Activated CD4-positive, alpha-beta T cell treated with anti-CD3 and anti-CD28 coated beads, Interleukin-2, amount 10 ng/mL, durations not matched to agents 7 days and 5 days (primary cell): ENCODE data around the gene TECPR2. TPM values are rescaled to one million over a fixed set of nuclear protein-coding genes. Genes with fewer than 3 reads are reported as not detected.

Experiments
- CTCF ChIA-PET: fragments of 350-600 bp; sonication (Branson Sonifier 250); formaldehyde crosslinking; loops from one replicate; lab custom pipeline; 2021; ENCODE audit warnings: antibody characterized with exemption; lab: Charles Lee
- POLR2A ChIA-PET: fragments of 350-600 bp; sonication (Branson Sonifier 250); formaldehyde crosslinking; loops from one replicate; lab custom pipeline; 2021; ENCODE audit warnings: antibody characterized with exemption; lab: Charles Lee
- DNase-seq: peaks from one replicate; pipeline ENCODE4 v3.0.0-alpha.2; 2020
- H3K27ac Mint-ChIP-seq: one replicate; pipeline ENCODE4 v1.8.0; 2021; ENCODE audit warnings: mild to moderate bottlenecking, moderate library complexity, mixed read lengths
- H3K27me3 Mint-ChIP-seq: one replicate; pipeline ENCODE4 v1.8.0; 2021; ENCODE audit warnings: mixed read lengths
- H3K36me3 Mint-ChIP-seq: one replicate; pipeline ENCODE4 v1.8.0; 2021; ENCODE audit warnings: low read depth, mixed read lengths
- H3K4me1 Mint-ChIP-seq: one replicate; pipeline ENCODE4 v1.8.0; 2021; ENCODE audit warnings: mixed read lengths
- H3K4me3 Mint-ChIP-seq: one replicate; pipeline ENCODE4 v1.8.0; 2021; ENCODE audit warnings: mild to moderate bottlenecking, moderate library complexity, mixed read lengths
- H3K9me3 Mint-ChIP-seq: one replicate; pipeline ENCODE4 v1.8.0; 2021; ENCODE audit warnings: mixed read lengths
- total RNA-seq, 2 experiments: library from RNA; stranded (reverse); gene quantifications; one replicate each; pipeline ENCODE4 v1.2.3, GENCODE V29; 2021

Gene TECPR2
- total RNA-seq, 2 experiments from 2014 or later, result 8.2 to 10.7 TPM

DNA sequence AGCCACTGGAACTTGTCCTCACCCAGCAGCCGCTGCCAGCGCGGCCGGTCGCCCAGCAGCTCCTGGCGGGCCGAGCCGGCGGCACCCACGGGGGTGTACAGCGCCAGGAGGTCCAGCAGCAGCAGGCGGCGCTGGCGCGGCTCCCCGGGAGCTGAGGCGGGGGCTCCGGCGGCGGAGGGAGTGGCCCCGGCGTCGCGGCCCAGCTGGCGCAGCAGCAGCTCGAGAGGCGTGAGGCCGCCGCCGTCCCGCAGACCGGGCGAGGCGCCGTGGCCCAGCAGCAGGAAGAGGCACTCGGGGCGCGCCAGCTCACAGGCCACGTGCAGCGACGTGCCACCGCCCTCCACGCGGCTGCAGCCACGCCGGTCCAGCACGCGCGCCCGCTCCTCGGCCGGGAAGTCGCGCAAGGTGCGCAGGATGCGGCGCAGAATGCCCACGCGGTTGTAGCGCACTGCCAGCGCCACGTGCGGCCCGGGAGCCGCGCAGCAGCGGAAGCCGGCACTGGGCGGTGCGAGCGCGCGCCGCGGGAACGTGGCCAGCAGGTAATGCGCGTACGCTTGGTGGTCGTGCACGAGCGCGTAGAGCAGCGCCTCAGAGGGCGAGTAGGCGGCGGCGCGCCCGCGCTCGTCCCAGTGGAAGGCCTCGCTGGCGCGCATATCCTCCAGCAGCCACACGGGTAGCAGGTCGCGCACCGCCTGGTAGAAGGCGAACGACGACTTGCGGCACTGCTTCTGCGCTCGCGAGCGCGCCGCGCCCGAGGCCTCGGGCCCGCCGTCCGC lies 144.5 kb downstream of the TECPR2 start:
- Mint-ChIP-seq H3K4me3 (no peak overlapping the region), H3K36me3 (no peaks in the 10 kb centered on the region), H3K4me1 (peaks cover 19% of the 10 kb centered on the region), H3K27ac (no peak overlapping the region), H3K27me3 (peaks cover 2% of the 10 kb centered on the region), H3K9me3 (no peaks in the 10 kb centered on the region)
- ChIA-PET POLR2A (no interaction called here), CTCF (interaction anchor here (1.1 to 1.5 kb wide), 3 partner anchors 17 to 70 kb away, joined by 3 to 6 read pairs (median 4); no protein-coding TSS in a partner anchor)
- peak; percentile 31 for DNase-seq

DNA sequence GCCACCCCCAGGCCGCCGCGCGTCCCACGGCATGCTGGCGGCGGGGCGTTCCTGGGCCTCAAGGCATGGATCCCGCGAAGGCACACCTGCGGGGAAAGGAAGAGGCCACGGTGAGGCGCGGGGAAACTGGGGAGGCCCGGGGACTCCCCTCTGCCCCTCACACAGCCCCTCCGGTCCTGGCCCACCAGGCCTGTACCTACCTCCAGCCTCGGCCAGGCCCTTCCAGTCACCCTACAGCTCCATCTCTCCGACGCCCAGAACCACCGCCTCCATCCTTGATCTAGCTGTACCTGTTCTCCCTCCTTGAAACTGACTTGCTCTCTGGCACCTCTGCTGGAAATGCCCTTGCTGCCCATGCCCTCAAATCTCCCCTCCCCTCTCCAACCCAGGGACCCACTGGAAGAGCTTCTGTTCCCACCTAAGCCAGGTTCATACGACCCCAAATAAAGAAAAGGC lies 145.1 kb downstream of the TECPR2 start:
- Mint-ChIP-seq H3K4me3 (peak overlapping the region; percentile 48), H3K27ac (no peak overlapping the region), H3K4me1 (peaks cover 19% of the 10 kb centered on the region), H3K27me3 (peaks cover 2% of the 10 kb centered on the region), H3K9me3 (no peaks in the 10 kb centered on the region), H3K36me3 (no peaks in the 10 kb centered on the region)
- DNase-seq, result no peak
- ChIA-PET POLR2A (no interaction called here), CTCF (interaction anchor here (0.6 to 1.5 kb wide), 2 partner anchors 17 to 271 kb away, joined by 3 to 6 read pairs; no protein-coding TSS in a partner anchor)

DNA sequence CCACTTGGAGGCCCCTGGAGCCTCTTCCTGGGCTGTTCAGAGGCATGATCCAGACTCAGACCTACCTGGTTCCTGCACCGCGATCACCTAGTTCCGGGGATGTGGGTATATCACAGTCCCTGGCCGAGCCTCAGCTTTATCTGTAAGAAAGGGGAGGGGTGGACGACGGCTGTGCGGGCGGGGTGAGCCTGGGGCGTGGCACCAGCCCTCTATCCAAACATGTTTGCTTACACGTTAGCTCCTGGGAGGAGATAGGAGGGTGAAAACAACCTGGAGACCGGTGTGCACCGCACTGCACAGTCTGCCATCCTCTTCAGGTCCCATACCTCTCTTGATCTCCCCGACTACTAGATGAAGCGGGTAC lies 145.7 kb downstream of the TECPR2 start:
- Mint-ChIP-seq H3K27ac (peak overlapping the region; percentile 66), H3K9me3 (no peaks in the 10 kb centered on the region), H3K36me3 (no peaks in the 10 kb centered on the region), H3K27me3 (peaks cover 2% of the 10 kb centered on the region), H3K4me1 (peaks cover 19% of the 10 kb centered on the region), H3K4me3 (peak overlapping the region; percentile 48)
- POLR2A ChIA-PET, result no interaction called here
- CTCF ChIA-PET, result interaction anchor here (0.6 to 1.5 kb wide), 2 partner anchors 16 to 271 kb away, joined by 3 to 6 read pairs; no protein-coding TSS in a partner anchor
- DNase-seq, result no peak

DNA sequence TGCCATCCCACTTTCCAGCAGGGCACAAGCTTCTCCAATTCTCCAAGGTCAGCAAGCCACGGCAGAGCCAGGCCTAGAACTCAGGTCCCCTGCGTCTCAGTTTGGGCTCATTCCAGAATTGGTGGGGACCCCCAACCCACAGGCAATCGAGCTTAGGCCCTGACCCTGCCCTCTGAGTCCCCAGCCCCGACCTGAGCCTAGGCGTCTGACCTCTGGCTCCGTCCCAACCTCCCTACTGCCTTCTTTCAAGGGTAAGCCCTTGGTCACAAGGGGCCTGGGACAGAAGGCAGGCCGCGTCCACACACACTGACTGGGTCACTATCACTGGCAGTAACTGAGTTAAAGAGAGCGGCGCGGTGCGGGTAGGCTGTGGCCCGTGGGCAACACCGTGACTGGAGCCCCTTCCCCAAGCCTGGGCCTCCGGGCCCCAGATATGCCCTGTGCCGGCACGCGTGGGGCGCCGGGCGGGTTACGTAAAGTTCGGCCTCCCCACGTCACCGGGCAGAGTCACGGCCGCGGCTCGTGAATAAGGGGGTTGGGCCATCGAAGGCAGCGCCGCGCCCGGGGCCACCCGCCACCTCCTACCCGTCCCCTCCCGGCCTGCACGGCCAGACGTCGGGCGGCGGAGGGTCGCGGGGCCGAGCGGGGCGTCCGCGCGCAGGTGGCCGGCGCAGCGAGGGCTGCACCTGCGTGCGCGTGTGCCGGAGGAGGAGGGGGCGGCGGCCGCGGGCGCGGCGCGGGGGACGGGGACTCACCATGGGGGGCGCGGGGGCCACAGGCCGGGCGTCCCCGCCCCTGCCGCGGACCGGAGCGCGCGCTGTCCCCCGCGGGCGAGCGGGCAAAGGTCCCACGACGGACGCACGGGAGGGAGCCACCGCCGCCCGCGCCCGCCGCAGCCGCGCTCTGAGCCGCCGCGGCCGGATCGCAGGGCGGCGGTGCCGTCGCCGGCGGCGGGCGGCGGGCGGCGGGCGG lies 146.3 kb downstream of the TECPR2 start:
- peak overlapping the region; percentile 66 for H3K27ac Mint-ChIP-seq
- peaks cover 19% of the 10 kb centered on the region for H3K4me1 Mint-ChIP-seq
- peak overlapping the region; percentile 48 for H3K4me3 Mint-ChIP-seq
- no peaks in the 10 kb centered on the region for H3K9me3 Mint-ChIP-seq
- H3K36me3 Mint-ChIP-seq, result no peaks in the 10 kb centered on the region
- POLR2A ChIA-PET, result interaction anchor here (1.2 kb wide), 1 partner anchor 191 kb away, joined by 5 read pairs; no protein-coding TSS in a partner anchor
- H3K27me3 Mint-ChIP-seq, result peaks cover 2% of the 10 kb centered on the region
- peak; percentile 20 for DNase-seq
- CTCF ChIA-PET, result interaction anchor here (0.6 to 3.4 kb wide), 3 partner anchors 15 to 233 kb away, joined by 3 to 12 read pairs (median 6); no protein-coding TSS in a partner anchor

DNA sequence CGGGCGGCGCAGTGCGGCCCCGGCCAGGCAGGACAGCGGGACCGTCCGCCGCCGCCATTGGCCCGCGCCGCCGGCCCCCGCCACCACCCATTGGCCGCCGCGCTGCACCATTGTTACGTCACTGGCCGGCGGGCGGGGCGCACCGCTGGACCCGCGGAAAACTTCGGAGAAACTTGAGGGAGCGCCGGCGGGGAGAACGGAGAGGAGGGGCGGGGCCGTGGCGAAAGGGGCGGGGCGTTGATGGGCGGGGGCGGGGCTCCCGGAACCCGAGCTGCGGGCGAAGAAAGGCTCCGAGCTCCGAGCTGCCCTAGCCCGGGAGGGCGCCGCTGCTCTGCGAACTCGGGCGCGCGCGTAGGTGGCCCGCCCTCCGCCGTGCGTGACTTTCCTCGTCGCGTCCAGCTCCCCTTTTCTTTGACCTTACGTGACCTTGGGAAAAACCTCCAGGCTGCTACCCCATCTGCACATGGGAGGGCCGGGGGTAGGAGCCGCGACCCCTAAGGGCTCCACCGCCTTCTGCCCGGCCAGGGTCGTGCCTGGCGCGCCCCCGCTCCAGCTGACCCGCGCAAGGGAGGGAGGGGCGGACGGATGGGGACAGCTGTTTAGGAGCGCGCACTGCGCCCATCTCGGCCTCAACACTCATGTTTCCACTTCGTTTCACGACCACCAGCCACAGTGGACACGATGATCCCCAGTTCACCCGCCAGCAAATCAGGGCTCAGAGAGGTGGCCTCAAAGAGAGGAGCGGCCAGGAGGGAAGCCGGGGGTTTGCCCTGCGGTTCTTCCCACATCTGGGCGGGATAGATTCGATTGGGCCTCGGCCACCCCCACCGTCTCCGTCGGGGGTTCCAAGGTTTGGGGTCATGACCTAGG lies 147.2 kb downstream of the TECPR2 start, which contains the start of gene ANKRD9:
TSS of gene ANKRD9 (minus strand) at position 31 of the 870 bp plus-strand sequence. CDS start 1,887 bp downstream, outside the sequence.
- H3K36me3 Mint-ChIP-seq, result no peaks in the 10 kb centered on the region
- no peaks in the 10 kb centered on the region for H3K9me3 Mint-ChIP-seq
- DNase-seq, result peak; percentile 88
- peak within 1 kb of the TSS; percentile 76 for H3K4me3 Mint-ChIP-seq
- ChIA-PET POLR2A (interaction anchor here (1.2 kb wide), 1 partner anchor 192 kb away, joined by 5 read pairs; no protein-coding TSS in a partner anchor), CTCF (interaction anchor here (0.6 to 3.4 kb wide), 2 partner anchors 15 to 232 kb away, joined by 3 to 12 read pairs; no protein-coding TSS in a partner anchor)
- peaks cover 19% of the 10 kb centered on the region for H3K4me1 Mint-ChIP-seq
- peaks cover 2% of the 10 kb centered on the region for H3K27me3 Mint-ChIP-seq
- H3K27ac Mint-ChIP-seq, result peak within 1 kb of the TSS; percentile 66

DNA sequence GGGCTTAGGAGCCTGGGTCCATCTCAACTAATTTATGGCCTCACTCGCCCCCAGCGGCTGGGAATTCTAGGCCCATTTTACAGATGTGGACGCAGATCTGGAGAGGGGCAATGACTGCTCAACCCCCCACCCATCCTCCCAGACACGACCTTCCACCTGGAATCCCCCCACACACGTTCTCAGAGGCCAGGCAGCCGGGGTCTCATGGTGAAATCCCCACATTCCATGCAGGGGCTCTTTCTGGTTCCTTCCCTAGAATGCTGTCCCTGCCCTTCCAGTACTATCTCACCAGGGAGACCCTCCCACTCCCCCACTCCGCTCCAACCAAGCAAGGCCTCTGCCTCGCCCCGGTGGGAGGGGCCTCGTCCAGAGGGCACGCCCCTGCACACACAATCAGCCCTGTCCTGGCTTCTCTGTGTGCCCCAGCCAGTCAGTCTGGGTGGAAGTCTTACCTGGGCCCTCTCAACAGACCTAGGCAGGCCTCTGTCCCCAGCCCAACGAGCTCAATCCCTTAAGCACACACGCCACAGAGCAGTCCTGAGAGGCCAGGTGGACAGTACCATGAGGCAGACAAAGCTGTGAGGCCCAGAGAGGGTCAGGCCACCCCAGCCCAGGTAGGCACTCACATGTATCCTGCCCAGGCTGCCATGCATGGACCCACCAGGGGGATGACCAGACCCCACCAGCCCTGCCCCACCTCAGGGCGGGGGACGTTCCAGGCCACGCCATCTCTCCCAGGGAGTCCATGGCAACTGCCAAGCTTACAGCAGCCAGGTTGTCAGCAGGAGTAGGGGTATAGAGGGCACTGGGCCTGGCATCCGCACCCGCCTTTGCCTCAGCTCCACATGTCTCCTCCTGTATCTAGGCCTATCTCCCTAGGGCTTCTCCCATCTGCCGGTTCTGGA lies 148.1 kb downstream of the TECPR2 start:
- no peaks in the 10 kb centered on the region for H3K9me3 Mint-ChIP-seq
- DNase-seq, result peak; percentile 32
- H3K36me3 Mint-ChIP-seq, result no peaks in the 10 kb centered on the region
- CTCF ChIA-PET, result interaction anchor here (0.6 to 3.4 kb wide), 4 partner anchors 11 to 253 kb away, joined by 3 to 12 read pairs (median 4); no protein-coding TSS in a partner anchor
- peak overlapping the region; percentile 66 for H3K27ac Mint-ChIP-seq
- H3K4me1 Mint-ChIP-seq, result peaks cover 19% of the 10 kb centered on the region
- POLR2A ChIA-PET, result interaction anchor here (1.2 kb wide), 1 partner anchor 193 kb away, joined by 5 read pairs; no protein-coding TSS in a partner anchor
- H3K27me3 Mint-ChIP-seq, result peaks cover 2% of the 10 kb centered on the region
- H3K4me3 Mint-ChIP-seq, result peak overlapping the region; percentile 76

DNA sequence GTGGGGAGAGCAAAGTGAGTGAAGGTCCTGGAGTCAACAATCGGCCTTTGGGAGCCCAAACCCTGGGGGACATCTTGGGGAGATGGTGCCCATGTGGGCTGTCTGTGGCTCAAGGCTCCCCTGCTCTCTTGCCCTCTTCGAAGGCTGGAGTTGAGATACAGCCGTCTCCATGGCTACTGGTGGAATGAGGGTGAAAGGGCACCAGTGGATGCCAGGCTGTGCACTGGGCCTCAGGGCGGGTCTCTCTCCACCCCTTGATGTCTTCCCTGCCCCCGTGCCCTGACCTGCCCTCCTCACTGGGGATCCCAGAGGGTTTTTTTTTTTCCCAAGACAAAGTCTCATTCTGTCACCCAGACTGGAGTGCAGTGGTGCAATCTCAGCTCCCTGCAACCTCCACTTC lies 148.8 kb downstream of the TECPR2 start:
- H3K27me3 Mint-ChIP-seq, result peaks cover 4% of the 10 kb centered on the region
- CTCF ChIA-PET, result interaction anchor here (0.6 to 3.4 kb wide), 4 partner anchors 10 to 252 kb away, joined by 3 to 12 read pairs (median 4); no protein-coding TSS in a partner anchor
- peaks cover 22% of the 10 kb centered on the region for H3K4me1 Mint-ChIP-seq
- POLR2A ChIA-PET, result no interaction called here
- no peaks in the 10 kb centered on the region for H3K36me3 Mint-ChIP-seq
- H3K27ac Mint-ChIP-seq, result no peak overlapping the region
- H3K9me3 Mint-ChIP-seq, result no peaks in the 10 kb centered on the region
- H3K4me3 Mint-ChIP-seq, result peak overlapping the region; percentile 19
- DNase-seq, result no peak

DNA sequence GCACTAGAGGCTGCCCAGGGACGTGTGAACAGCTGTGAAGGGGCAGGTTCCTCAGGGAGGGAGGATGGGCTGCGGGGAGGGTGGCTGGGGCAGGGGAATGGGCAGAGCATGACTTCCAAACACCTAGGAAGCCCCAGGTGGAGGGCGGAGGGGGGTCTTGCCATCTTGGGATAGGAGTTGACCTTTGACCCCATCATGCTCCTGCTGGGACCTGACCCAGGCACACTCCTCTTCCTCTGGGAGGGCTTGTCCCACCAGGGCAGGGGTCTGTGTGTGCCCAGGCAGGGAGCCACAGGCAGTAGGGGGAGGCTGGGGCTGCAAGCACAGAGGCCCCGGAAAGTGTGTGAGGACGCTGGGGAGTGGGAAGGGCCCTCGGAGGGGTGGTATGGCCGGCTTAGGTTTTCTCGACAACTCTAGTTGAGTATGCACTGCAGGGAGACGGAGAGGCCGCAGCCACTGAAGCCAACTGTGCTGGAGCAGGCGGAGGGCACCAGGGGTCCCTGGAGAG lies 150.1 kb downstream of the TECPR2 start:
- Mint-ChIP-seq H3K9me3 (no peaks in the 10 kb centered on the region), H3K27me3 (peaks cover 8% of the 10 kb centered on the region), H3K36me3 (no peaks in the 10 kb centered on the region), H3K4me1 (peaks cover 22% of the 10 kb centered on the region), H3K27ac (no peak overlapping the region), H3K4me3 (no peak overlapping the region)
- CTCF ChIA-PET, result interaction anchor here (3.4 kb wide), 1 partner anchor 12 kb away, joined by 12 read pairs; no protein-coding TSS in a partner anchor
- DNase-seq, result no peak
- POLR2A ChIA-PET, result no interaction called here

DNA sequence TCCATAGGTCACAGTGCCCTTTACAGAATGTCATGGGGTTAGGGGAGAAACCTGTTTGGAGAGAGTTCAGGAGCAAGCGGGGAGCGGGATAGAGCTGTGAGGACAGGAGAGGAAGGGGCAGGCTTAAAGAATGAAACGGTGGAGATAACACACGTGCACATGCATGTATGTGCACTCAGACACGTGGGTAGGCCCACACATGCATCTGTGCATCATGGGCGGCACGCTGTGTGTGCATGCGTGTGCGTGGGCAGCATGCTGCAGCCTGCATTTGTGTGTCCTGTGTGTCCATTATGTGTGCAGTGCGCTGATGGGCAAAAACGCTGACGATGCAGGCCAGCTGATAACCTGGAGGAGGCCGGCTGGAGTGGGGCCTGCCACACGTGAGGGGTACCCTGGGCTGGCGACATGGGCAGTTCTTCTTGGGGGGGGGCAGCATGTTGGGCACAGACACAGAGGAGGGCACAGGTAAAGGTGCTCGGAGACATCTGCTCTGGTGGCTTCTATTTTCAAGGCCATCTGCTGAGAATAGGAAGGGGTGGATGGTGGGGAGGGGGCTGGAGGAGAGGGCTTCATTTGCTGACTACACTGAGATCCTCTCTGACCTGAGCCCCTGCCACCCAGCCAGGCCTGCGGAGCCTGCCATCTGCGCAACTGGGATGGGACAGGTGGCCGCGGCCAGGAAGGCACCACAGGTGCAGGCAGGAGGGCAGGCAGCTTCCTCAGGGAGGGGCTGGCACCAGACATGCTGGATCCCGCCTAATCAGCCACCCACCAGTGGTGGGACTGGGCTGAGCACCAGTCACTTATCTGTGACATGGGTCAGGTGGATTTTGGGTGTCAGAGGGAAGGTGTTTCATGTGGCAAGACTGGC lies 151.4 kb downstream of the TECPR2 start:
- H3K27me3 Mint-ChIP-seq, result peaks cover 14% of the 10 kb centered on the region
- CTCF ChIA-PET, result interaction anchor here (0.6 to 1.3 kb wide), 2 partner anchors 10 to 80 kb away, joined by 4 to 10 read pairs; no protein-coding TSS in a partner anchor
- DNase-seq, result no peak
- H3K4me3 Mint-ChIP-seq, result no peak overlapping the region
- H3K27ac Mint-ChIP-seq, result no peak overlapping the region
- POLR2A ChIA-PET, result no interaction called here
- H3K4me1 Mint-ChIP-seq, result peaks cover 12% of the 10 kb centered on the region
- no peaks in the 10 kb centered on the region for H3K9me3 Mint-ChIP-seq
- H3K36me3 Mint-ChIP-seq, result no peaks in the 10 kb centered on the region
